Neutrophil (primary cell): ENCODE measurements around the gene RNU5B-1.

Experiments
- H3K27ac ChIP-seq: fragments of 200-600 bp; sonication (generic); 2 replicates; pipeline ENCODE4 v1.5.1; 2016; ENCODE audit warnings: mild to moderate bottlenecking, moderate library complexity
- H3K27me3 ChIP-seq: fragments of 200-600 bp; sonication (generic); 2 replicates; pipeline ENCODE4 v1.6.0; 2016; ENCODE audit warnings: mild to moderate bottlenecking
- H3K36me3 ChIP-seq: fragments of 200-600 bp; sonication (generic); 2 replicates; pipeline ENCODE4 v1.5.1; 2017
- H3K4me1 ChIP-seq, 2 experiments: fragments of 200-600 bp in 1 of 2; sonication (generic) in 1 of 2; 1 replicate in 1 of 2; 2 replicates in 1 of 2; pipeline versions ENCODE4 v1.5.1 to v1.6.1; 2013 to 2016; ENCODE audit warnings: low read depth in 1 of 2, low read length in 1 of 2, mild to moderate bottlenecking in 1 of 2, moderate library complexity in 1 of 2; ENCODE audit not compliant: control insufficient read depth in 1 of 2, insufficient read depth in 1 of 2
- H3K4me3 ChIP-seq, 2 experiments: fragments of 200-600 bp in 1 of 2; sonication (generic) in 1 of 2; 1 replicate in 1 of 2; 2 replicates in 1 of 2; pipeline ENCODE4 v1.5.1; 2013 to 2016; ENCODE audit warnings: low read depth in 1 of 2, low read length in 1 of 2, mild to moderate bottlenecking in 1 of 2, moderate library complexity in 1 of 2
- H3K9me3 ChIP-seq: fragments of 200-600 bp; sonication (generic); 2 replicates; pipeline ENCODE4 v1.5.1; 2016
- TF ChIP-seq, protein P1 (sequence below): fragments of 200-600 bp; sonication (generic); IDR thresholded peaks from 2 replicates; pipeline ENCODE4 v1.5.1; 2016; ENCODE audit warnings: antibody characterized with exemption

RNU5B-1 gene

DNA sequence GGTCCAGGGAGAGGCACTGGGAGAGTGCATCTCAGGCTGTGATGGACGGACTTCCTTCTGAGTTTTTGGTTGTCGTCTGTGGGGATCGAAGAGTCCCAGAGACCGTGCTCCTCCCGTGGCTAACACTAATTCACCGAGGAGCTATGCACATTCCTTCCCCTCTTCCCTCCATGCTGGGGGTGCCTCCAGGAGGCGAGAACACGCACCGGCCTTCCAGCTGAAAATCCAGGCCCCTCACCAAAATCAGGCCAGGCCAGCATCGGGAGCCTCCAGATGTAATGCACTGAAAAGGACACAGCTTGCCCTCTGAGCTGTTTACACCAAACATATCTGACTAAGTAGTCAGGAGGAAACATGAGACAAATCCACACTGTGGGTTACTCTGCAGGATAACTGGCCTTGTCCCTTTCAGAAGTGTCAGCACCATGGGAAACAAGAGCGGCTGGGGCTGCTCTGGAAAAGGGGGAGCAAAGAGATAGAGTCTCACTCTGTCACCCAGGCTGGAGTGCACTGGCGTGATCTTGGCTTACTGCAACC lies 5.5 kb downstream of the RNU5B-1 start:
- Histone ChIP-seq H3K36me3 (no peaks in the 10 kb centered on the region), H3K4me1 (peaks cover 15 to 20% of the 10 kb centered on the region in 2 experiments), H3K9me3 (no peaks in the 10 kb centered on the region), H3K27ac (no peak overlapping the region), H3K27me3 (peaks cover 17% of the 10 kb centered on the region), H3K4me3 (no peak overlapping the region)
- TF ChIP-seq, protein P1, sequence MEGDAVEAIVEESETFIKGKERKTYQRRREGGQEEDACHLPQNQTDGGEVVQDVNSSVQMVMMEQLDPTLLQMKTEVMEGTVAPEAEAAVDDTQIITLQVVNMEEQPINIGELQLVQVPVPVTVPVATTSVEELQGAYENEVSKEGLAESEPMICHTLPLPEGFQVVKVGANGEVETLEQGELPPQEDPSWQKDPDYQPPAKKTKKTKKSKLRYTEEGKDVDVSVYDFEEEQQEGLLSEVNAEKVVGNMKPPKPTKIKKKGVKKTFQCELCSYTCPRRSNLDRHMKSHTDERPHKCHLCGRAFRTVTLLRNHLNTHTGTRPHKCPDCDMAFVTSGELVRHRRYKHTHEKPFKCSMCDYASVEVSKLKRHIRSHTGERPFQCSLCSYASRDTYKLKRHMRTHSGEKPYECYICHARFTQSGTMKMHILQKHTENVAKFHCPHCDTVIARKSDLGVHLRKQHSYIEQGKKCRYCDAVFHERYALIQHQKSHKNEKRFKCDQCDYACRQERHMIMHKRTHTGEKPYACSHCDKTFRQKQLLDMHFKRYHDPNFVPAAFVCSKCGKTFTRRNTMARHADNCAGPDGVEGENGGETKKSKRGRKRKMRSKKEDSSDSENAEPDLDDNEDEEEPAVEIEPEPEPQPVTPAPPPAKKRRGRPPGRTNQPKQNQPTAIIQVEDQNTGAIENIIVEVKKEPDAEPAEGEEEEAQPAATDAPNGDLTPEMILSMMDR = no peak

DNA sequence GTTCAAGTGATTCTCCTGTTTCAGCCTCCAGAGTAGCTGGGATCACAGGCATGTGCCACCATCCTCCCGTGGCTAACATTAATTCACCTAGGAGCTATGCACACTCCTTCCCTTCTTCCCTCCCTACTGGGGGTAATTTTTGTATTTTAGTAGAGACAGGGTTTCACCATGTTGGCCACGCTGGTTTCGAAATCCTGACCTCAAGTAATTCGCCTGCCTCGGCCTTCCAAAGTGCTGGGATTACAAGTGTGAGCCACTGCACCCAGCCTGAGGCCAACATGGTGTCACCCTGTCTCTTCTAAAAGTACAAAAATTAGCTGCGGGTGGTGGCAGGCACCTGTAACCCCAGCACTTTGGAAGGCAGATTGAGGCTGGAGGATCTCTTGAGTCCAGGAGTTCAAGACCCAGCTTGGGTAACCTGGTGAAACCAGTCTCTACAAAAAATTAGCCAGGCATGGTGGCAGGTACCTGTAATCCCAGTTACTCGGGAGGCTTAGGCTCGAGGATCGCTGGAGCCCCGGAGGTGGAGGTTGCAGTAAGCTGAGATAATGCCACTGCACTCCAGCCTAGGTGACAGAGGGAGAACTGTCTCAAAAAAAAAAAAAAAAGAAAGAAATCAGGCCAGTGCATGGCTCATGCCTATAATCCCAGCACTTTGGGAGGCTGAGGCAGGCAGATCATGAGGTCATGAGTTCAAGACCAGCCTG lies 6.1 kb downstream of the RNU5B-1 start:
- H3K9me3 ChIP-seq = no peaks in the 10 kb centered on the region
- peaks cover 9 to 14% of the 10 kb centered on the region in 2 experiments for H3K4me1 ChIP-seq
- peaks cover 17% of the 10 kb centered on the region for H3K27me3 ChIP-seq
- TF ChIP-seq, protein P1 = no peak
- H3K36me3 ChIP-seq = no peaks in the 10 kb centered on the region
- no peak overlapping the region for H3K27ac ChIP-seq
- no peak overlapping the region for H3K4me3 ChIP-seq

DNA sequence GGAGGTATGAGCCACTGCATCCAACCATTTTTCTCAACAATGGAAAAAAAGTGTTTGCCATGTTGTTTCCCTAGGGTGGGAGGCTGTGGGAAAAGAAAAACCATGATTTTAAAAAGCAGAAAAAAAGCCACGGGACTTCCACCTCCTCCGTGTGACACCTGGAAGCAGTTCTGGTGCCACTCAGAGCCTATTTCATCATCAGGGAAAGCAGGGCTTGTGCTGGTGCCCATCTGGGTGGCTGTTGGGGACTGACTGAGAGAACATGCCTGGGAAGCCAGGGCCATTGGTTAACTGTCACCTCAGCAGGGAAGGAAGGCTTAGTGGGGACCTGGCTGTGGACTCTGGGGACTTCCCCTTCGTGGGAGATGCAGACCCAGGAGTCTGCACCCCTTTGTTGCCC lies 7.3 kb downstream of the RNU5B-1 start:
- TF ChIP-seq, protein P1 = no peak
- Histone ChIP-seq H3K27me3 (peaks cover 17% of the 10 kb centered on the region), H3K36me3 (no peaks in the 10 kb centered on the region), H3K9me3 (no peaks in the 10 kb centered on the region), H3K4me3 (no peak overlapping the region), H3K27ac (no peak overlapping the region), H3K4me1 (peaks cover 7 to 9% of the 10 kb centered on the region in 2 experiments)

DNA sequence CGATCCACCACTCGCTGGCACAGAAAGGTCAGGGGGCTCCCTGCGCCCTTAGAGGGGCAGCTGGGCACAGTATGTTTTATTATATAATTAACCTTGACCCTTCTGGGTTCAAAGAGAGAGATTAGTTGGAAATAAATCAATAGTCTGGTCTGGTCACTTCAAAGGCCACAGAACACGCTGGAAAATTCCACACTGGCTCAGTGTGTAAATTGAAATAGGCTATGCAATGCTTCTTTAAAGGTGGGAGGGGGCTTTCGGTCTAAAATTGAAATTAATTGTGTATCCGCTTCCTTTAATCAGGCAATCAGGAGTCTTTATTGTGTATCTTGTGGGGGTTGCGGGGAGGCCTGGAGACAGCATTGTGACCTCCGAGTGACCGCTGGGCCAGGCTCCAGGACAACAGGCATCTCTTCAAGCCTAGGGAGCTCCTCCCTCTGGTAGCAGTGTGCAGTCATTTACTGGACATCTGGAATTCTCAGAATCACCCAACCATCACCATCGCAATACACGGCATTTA lies 8.0 kb downstream of the RNU5B-1 start:
- no peaks in the 10 kb centered on the region for H3K9me3 ChIP-seq
- peaks cover 7 to 9% of the 10 kb centered on the region in 2 experiments for H3K4me1 ChIP-seq
- H3K27ac ChIP-seq = no peak overlapping the region
- H3K36me3 ChIP-seq = no peaks in the 10 kb centered on the region
- H3K4me3 ChIP-seq = no peak overlapping the region
- H3K27me3 ChIP-seq = peaks cover 17% of the 10 kb centered on the region
- TF ChIP-seq, protein P1 = no peak

DNA sequence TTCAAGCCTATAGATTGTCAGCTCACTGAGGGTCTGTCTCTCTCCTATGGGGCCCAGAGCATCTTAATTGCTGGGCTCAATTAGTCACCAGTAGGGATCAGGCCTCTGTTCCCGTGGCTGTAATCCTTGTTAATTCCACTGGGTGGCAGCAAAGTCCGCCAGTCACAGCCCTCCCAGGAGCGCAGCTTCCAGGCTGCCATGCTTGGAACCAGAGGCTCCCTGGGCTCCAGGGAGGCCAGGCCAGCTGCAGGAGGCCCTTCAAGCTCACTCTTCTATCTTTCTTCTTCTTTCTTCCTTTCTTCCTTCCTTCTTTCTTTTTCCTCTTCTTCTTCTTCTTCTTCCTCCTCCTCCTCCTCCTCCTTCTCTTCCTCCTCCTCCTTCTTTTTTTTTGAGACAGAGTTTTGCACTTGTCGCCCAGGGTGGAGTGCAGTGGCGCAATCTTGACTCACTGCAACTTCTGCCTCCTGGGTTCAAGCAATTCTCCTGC lies 14.4 kb downstream of the RNU5B-1 start:
- no peaks in the 10 kb centered on the region for H3K9me3 ChIP-seq
- H3K4me1 ChIP-seq = peaks cover 3 to 6% of the 10 kb centered on the region in 2 experiments
- H3K36me3 ChIP-seq = no peaks in the 10 kb centered on the region
- H3K4me3 ChIP-seq = no peak overlapping the region
- peaks cover 39% of the 10 kb centered on the region for H3K27me3 ChIP-seq
- TF ChIP-seq, protein P1 = peak; percentile 80
- no peak overlapping the region for H3K27ac ChIP-seq
